ENCODE results near the gene ITGA6.

ITGA6 gene

DNA sequence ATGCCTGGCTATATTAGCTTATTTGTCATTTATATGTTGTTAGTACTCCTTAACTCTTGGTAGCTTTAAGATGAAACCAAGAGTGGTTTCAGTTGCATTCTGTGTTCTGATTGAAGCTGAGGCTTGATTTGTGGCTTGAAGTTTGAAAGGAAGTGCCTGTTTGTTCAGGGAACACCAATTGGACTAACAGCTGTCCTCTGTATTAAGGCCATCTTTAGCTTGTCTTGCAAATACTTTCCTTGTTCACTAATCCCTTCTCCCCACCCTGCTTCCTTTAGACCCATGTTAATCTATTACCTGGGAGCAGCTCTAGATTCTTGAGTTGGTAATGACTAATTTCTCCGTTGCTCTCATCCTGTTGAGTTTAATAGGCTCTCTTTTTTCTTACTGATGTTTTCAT lies 13.4 kb downstream of the ITGA6 start:
- DNase-seq (ENCODE audit: low spot score): no peak

DNA sequence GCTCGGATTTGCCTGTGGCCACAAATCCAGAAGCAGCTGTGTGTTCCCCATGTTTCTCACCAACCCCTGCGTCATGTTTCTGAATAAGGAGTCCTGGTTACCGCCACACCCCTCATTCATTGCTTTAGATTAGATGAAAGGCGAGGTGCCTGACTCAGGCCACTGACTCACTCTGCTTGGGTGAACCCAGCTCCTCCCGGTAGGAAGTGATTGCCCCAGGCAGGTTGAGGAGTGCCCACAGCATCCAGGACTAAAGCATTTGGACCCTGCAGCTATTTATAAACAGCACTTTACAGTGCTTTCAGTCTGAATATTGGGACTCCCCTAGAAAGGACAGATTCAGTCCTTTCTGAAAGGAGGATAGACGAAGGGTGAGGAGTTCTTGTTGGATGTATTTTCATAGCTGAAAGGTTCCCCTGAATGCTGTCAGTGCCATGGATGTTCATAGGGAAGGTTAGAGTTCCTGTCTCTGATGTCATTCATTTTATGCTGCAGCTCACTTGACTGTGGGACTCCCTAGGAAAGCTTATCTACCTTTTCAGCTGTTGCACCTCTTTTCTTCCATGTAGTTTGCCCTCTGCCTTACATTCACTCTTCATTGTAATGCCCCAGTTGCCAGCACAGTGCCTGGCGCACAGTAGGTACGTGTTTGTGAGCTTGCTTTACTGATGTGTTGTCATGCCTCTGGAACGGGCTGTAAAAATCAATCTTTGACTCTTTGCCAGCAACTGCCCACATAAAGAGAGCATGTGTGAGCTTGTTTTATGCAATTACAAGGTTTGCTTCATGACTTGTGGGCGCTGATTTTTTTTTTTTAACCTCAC lies 14.9 kb downstream of the ITGA6 start:
- DNase-seq (ENCODE audit: low spot score): no peak

DNA sequence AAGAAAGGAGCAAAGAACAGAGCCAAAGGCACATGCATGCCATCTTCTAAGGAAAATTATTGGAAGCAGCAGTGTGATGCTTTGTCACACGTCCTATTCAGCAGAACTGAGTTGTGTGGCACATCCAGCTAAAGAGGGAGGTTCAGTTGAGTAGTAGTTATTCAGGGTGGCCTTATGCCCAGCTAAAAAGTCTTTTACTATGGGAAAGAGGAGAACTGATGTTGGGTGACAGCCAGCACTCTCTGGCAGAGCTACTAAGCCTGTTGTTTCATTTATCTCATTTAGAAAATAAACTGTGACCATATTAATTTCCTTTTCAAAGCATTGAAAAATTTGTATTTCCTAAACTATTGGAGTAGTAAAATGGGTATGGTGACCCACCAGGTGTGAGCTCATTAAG lies 18.5 kb downstream of the ITGA6 start:
- DNase-seq (ENCODE audit: low spot score): no peak

DNA sequence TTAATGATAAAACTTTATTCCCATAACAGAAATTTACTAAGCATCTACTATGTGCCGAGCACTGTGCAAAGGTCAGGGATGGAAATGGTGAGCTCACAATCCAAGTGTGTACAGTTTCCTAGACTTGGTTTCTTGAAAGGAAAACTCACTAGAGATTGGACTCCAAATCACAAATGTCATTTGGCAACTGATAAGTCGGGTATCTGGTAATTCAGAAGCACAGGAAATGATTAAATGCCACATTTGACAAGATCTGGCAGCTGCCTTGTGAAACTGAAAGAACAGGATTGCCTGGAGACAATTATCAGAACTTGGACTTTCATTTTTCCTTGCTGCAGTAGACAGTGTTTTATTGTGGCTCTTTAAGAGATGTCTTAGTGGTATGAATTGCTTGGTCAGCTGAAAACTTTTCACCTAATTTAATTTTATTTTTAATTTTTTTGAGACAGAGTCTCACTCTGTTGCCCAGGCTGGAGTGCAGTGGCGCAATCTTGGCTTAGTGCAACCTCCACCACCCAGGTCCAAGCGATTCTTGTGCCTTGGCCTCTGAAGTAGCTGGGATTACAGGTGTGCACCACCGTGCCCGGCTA lies 19.2 kb downstream of the ITGA6 start:
- no peak for DNase-seq (ENCODE audit: low spot score)

DNA sequence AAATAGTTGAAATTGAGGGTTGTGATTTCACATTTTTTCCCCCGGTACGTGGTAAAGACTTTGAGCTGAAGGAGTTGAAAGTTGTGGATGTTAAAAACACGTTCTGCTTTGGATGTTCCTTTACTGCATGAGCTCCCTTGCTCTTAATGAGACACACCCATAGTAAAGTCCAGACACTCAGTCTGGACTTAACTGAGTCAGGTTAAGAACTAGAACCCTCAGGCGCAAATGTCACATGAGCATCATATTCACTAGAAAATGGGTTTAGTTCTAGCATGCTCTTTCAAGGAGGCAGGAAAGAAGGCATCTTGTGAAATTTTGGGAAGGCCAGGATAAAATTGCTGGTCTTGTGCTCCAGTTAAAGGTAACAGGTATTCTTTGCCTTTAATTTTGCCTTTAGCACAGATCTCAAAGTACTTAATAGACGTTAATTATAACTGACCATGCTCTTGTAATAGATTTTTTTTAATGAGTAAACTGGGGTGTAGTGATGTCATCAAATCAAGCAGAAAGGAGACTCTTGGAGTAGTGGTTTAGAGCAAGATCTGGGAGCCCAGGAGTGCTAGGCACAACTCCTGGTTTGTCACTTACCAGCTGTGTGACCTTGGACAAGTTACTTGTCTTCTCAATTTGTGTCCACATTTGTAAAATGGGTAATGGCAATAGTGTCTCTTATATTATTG lies 20.6 kb downstream of the ITGA6 start:
- DNase-seq (ENCODE audit: low spot score): no peak

DNA sequence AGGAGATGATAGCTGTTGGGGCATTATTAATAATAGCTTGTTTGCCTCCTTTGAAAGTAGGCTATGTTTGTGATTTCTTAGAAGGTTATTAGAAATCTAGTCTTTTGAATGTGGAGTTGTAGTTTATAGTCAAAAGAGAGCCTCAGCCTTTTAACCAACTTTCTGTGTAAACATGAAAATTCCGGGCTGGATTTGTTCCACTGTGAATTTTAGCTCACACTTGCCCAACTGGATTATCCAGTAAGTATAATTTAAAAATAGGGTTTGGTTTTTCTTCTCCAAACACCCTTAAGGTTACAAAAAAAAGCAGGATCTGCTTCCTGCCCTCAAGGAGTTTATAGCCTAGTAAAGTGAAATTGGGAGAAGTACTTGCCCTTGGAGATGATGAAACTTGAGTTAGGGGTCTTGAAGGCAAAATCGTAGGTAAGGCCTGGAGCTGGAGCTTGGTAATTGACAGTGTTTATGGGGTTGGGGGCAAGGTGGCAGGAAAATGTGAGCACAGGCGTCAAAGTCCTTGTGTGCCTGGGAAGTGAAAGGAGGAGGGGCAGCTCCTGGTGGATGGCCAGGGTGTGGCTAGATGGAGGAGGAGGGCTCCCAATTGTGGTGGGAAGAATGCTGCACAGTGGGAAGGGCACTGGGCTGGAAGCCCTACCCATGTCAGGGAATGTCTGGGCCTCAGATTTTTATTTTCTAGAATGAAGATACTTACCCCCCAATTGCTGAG lies 21.3 kb downstream of the ITGA6 start:
- no peak for DNase-seq (ENCODE audit: low spot score)

DNA sequence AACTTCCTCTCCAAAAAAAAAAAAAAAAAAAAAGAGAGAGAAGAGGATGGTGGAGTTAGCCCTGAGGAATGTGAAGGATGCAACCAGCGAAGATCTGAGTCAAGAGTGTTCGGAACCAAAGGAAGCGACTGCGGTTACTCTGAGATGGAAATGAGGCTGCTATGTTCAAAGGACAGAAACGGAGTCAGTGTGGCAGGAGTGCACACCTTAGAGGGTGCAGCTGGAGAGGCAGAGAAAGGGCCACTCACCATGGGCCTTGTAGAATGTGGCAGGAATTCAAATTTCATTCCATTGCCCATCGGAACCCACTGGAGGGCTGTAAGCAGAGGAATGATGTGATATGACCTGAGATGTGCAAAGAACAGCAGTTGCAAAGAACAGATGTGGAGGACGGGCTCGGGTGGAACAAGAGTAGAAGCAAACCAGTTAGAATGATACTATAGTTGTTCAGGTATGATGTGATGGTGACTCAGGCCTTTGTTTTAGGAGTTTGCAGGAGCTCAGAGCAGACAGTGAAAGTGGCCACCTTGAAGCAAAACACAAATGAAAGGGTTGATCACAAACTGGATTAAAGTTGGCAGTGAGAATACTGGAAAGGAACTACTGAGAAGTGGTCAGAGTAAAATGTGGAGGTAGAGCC lies 22.6 kb downstream of the ITGA6 start:
- no peak for DNase-seq (ENCODE audit: low spot score)

DNA sequence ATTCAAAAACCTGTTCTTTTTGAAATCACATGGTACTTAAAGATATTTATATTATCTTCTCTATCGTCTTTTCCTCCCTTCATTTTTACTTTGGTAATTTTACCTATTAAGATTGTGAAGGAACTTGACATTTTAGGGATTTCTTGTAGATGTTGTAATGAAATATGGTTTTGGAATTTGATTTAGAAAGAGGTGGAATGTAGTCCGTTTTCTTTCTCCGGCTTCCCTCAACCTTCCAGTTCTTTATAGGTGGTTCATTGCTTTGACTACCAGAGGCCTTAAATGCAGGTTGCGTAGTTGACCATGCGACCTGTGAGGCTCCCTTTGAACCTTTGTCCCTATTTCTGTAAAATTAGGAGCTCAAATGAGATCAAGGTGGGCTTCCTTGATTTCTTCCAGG lies 24.5 kb downstream of the ITGA6 start:
- DNase-seq (ENCODE audit: low spot score): no peak

DNA sequence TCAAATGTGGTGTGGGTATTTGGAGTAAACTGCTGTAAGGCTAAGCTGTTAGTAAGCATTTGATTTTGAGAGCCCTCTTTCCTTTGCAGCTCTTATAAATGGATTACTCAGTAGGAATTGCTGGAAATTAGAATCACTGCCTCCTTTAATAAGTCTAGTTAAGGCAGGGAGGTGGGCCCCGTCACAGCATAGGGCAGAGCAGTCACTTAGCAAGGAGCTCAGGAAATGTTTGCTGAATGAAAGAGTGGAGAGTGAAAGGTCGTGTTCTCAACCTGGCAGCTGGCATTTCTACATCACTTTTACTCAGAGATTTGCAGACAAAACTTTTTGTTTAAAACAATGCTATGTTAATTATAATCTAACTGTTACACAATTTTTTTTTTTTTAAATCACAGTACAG lies 25.5 kb downstream of the ITGA6 start:
- DNase-seq (ENCODE audit: low spot score): peak; percentile 29

DNA sequence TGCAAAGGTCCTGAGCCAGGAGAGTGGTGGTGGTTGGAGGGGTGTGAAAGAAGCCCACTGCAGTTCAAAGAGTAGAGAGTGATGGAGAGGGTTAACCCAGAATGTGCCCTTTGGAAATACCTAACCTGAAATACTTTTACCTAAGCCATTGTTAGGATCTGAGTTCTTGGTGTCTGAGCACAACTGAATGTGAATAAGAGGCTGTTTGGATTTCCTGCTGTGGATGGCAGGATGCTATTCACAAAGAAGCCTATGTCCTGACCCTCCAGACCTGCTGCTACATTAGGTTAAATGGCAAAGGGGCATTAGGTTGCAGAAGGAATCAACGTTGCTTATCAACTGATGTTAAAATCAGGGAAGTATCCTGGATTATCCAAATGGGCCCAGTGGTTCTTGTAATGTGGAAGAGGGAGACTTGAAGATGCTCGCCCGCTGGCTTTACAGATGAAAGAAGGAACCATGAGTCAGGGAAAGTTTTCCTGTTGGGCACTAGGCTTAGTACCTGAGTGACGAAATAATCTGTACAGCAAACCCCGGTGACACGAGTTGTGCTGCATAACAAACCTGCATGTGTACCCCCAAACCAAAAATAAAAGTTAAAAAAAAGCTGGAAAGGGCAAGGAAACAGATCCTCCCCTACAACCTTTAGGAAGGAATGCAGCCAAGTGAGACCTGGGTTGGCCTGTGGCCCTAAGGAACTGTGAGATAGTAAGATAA lies 27.2 kb downstream of the ITGA6 start:
- DNase-seq (ENCODE audit: low spot score): no peak

DNA sequence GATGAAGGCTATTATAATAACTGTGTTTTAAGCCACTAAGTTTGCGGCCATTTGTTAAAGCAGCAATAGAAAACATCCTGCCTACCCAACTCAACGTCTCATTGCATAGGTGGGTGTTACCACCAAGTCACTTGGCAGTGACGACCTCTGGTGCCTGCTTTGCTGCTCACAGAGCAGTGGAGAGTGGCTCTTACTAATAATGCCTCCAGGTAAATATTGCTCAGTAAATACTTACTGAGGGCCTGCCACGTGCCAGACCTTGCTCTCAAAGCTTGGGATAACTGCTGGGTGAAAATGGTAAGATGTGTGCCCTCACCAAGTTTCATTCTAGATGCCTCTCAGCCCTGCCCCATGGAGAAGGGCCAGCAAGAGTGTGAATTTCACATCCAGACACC lies 27.7 kb downstream of the ITGA6 start:
- DNase-seq (ENCODE audit: low spot score): no peak

DNA sequence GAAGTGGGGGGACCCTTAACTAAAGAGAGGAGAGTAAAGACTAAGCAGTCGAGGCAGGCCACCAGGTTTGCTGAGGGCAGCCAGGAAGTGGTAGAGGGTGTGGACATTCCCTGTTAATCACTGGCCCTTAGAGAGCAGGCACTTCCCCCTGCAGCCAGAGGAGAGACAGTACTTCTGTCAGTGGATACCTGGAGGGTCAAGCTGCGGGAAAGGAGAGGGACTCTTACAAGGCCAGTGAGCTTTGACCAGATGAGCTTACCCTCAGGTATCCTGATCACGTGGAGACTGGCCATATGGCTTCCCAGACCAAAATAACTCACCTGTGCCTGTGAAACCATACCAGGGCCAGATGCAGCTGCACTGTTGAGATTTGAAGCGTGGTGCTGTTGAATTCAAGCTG lies 28.6 kb downstream of the ITGA6 start:
- no peak for DNase-seq (ENCODE audit: low spot score)

DNA sequence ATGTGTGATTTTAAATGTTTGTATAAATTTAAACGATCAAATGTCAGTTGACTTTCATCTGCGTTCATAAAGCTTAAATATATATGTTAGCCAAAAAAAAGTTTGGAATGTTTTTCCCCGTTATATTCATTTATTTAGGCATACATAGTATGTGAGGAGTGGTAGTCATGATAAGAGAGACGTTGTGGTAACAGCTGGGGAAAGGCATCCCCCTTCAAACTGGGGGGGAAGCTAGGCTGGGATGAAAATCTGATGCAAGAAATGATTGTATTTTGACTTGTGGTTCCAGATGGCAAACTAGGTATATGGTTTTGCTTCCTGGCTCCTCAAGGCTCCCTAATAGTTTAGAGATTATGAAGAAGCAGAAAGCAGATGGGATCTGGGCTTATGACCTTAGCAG lies 30.1 kb downstream of the ITGA6 start:
- no peak for DNase-seq (ENCODE audit: low spot score)

DNA sequence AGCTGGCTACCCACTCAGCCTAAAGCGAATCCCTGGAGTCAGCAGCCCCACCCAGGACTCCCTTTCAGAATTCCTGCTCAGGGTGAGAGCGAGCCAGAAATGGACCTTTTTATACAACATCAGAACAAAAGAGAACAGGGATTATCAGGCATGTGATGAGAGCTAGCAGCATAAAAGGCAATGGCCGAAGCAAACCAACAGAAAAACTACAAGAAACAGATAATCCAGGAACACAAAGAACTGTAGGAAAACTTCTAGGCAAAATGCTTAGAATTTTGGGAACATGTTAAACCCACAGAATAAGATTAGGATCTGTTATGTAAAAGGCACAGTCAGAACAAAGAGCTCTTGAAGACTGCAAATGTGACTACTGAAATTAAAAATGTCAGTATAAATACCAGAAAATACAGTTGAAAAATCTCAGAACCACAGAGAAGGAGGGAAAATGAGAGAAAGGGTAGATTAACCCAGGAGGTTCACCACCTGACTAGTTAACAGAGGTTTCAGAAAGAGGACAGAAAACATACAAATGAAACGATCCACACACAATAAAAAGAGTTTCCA lies 31.3 kb downstream of the ITGA6 start:
- no peak for DNase-seq (ENCODE audit: low spot score)

DNA sequence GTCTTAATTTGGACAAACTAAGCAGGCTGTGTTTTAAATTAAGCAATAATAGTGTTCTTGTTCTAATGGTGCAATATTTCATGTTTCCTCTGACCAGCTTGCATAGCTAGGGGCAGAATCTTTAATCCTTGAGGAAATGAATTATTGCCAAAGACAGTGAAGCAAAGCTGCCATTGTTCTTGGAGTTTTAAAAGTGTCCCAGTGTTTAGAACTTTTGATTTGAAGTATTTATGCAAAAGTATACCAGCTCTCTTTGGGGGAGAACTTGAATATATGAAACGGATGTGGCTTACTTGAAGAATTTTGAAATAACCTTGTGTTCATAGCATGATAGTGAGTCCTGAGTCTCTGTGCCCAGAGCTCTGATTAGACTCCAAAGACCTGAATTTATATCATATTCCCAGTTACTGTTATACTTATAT lies 33.4 kb downstream of the ITGA6 start:
- no peak for DNase-seq (ENCODE audit: low spot score)

DNA sequence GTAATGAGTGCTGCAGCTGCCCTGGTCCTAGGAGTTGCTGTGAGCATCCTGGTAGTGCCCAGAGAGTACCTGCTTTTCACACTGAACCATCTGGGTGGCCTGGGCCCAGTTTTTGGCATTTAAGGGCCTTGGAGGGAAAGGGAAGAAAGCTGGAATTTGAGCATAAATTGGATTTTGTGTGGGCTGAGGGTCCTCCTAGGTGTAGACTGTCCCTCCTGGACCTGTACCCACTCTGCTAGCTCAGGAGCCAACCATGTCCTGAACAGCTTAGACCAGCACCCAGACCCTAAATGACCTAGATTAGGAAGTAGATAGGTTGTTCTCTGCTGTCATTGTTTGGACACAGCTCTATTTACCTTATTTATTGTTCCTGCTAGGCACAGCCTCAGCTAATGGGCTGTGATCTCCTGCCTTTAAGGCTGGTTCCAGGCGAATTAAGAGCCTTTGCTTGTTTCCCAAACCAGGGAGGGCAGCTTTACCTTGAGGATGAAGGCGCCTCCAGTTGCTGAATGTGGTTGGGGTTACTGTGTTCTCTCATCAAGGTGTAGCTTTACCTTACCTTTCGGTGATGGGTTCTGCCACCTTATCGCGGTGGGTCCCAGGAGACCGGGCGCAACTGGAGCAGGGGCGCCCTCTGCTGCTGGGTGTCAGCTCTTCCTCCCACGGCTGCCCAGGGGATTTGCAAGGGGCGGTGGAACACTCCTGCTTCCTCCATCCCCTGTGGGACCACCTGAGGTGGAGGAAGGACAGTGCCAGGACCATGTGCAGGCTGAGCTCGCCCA lies 34.4 kb downstream of the ITGA6 start:
- DNase-seq (ENCODE audit: low spot score): peak; percentile 79

DNA sequence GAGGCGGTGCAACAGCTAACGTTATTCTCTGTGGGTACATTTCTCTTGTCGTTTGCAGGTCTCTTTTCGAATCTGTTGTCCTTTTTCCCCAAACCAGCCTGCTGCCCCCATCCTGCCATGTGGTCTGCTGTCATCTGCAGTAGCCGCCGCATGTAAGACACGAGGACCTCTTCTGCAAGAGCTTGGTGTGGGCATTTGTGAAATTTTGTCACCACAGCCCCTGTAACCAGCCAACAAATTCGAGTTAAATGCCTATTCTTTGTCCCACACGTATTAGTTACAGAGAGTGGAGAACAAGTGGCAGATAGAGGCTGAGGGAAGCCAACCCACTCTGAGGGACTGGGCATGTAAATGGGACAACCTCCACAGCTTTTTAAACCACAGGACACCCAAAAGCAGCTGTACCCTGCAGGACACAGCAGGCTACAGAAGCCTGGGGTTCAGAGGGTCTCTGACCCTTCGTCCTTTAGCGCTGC lies 35.0 kb downstream of the ITGA6 start:
- no peak for DNase-seq (ENCODE audit: low spot score)

DNA sequence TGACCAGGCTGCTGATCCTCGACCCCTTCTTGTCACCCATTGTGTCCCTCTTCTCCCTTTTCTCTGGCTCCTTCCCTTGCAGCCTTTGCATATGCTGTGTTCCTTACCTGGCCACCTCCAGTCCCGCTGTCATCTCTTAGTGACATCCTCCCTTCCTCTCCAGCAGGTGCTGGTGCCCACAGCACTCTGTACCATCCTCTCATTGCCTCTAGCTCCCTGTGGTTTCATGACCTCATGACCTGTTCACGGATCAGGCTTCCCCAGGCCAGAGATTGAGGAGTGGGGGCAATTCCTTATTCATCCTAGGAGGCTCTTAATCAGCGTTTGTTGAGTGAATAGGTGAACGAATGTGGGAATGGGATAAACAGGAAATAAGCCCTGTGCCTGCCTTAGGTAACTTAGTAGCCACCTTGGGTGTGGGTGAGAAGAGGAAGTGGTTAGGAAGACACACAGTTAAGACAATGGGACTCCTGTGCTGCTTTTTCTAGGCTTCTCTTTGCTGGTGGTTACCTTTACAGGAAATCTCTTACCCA lies 35.5 kb downstream of the ITGA6 start:
- no peak for DNase-seq (ENCODE audit: low spot score)

DNA sequence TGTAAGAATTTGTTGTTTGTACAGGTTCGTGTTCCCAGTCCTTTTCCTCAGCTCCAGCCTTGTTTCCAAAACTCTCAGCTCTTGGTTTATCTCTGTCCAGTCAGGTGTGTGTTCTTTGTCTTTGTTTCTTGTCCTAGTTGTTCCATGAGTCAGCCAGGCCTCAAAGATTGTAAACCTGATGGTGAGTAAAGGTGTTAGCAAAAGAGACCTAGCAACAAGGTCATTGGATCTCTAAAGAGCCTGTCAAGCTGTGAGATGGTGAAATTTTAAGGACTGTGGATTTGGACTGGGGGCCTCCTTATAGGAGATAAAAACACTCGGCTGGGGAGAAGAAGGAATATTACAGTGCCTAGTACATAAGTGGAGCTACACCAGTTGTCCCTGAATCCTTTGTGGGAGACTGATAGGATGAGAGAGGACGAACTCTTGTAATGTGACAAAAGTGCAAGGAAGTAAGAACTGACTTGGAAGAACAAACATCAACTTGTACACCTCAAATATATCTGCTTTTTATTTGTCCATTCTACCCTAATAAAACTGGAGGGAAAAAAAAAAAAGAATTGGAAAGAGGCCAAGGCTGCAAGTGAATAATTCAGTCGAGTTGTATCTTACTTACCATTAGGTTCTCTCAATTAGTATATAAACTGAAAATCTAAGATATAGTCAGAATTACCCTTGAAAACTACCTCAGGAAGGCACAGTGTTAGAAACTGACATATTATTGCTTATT lies 37.2 kb downstream of the ITGA6 start:
- DNase-seq (ENCODE audit: low spot score): no peak

Measured in HuH-7 (cell line).